Measurements from ENCODE around the gene CRTC1. TPM values are rescaled to one million over a fixed set of nuclear protein-coding genes. Genes with fewer than 3 reads are reported as not detected.

CRTC1 gene
- total RNA-seq, 1 donor from 2014 or later, result 2.3 TPM

- no peak for DNase-seq (ENCODE audit: low read depth)
- H3K4me3 ChIP-seq (ENCODE audit: low read depth, low read length), result no peak overlapping the region
- no peak for TF ChIP-seq CTCF (IDR thresholded peaks at IDR 0.05; ENCODE audit: insufficient read depth, low read length, poor library complexity, severe bottlenecking)
- H3K27me3 ChIP-seq (ENCODE audit: control insufficient read depth, insufficient read depth, low read length), result peaks cover 34% of the 10 kb centered on the region
- no peaks in the 10 kb centered on the region for H3K36me3 ChIP-seq (ENCODE audit: control insufficient read depth, insufficient read depth, low read length)
These were observed 91.4 kb downstream of the CRTC1 start for GRCh38 chr19:18774782-18775444.

GRCh38 chr19:18775586-18776287, 92.3 kb downstream of the CRTC1 start:
- TF ChIP-seq CTCF (IDR thresholded peaks at IDR 0.05; ENCODE audit: insufficient read depth, low read length, poor library complexity, severe bottlenecking), result no peak
- Histone ChIP-seq H3K36me3 (ENCODE audit: control insufficient read depth, insufficient read depth, low read length) (no peaks in the 10 kb centered on the region), H3K27me3 (ENCODE audit: control insufficient read depth, insufficient read depth, low read length) (peaks cover 34% of the 10 kb centered on the region), H3K4me3 (ENCODE audit: low read depth, low read length) (no peak overlapping the region)
- DNase-seq (ENCODE audit: low read depth), result no peak

- peak; percentile 37 for TF ChIP-seq CTCF (IDR thresholded peaks at IDR 0.05; ENCODE audit: insufficient read depth, low read length, poor library complexity, severe bottlenecking)
- Histone ChIP-seq H3K4me3 (ENCODE audit: low read depth, low read length) (no peak overlapping the region), H3K36me3 (ENCODE audit: control insufficient read depth, insufficient read depth, low read length) (no peaks in the 10 kb centered on the region), H3K27me3 (ENCODE audit: control insufficient read depth, insufficient read depth, low read length) (peaks cover 37% of the 10 kb centered on the region)
- DNase-seq (ENCODE audit: low read depth), result no peak
These were observed 92.8 kb downstream of the CRTC1 start for GRCh38 chr19:18776288-18776594.

- no peak overlapping the region for H3K4me3 ChIP-seq (ENCODE audit: low read depth, low read length)
- no peak for DNase-seq (ENCODE audit: low read depth)
- no peaks in the 10 kb centered on the region for H3K36me3 ChIP-seq (ENCODE audit: control insufficient read depth, insufficient read depth, low read length)
- peaks cover 32% of the 10 kb centered on the region for H3K27me3 ChIP-seq (ENCODE audit: control insufficient read depth, insufficient read depth, low read length)
- no peak for TF ChIP-seq CTCF (IDR thresholded peaks at IDR 0.05; ENCODE audit: insufficient read depth, low read length, poor library complexity, severe bottlenecking)
These were observed 93.3 kb downstream of the CRTC1 start for GRCh38 chr19:18776736-18777135.

GRCh38 chr19:18777301-18778075, 94.0 kb downstream of the CRTC1 start:
- Histone ChIP-seq H3K27me3 (ENCODE audit: control insufficient read depth, insufficient read depth, low read length) (peaks cover 28% of the 10 kb centered on the region), H3K4me3 (ENCODE audit: low read depth, low read length) (no peak overlapping the region)
- no peak for DNase-seq (ENCODE audit: low read depth)

More at GRCh38 chr19:18777301-18778075, 94.0 kb downstream of the CRTC1 start:
- no peaks in the 10 kb centered on the region for H3K36me3 ChIP-seq (ENCODE audit: control insufficient read depth, insufficient read depth, low read length)
- TF ChIP-seq CTCF (IDR thresholded peaks at IDR 0.05; ENCODE audit: insufficient read depth, low read length, poor library complexity, severe bottlenecking), result no peak

Measured in kidney epithelial cell (primary cell).